DOHH2 (cell line): Measurements from ENCODE around the gene CASTOR2.

Source experiments
- H3F3A ChIP-seq: fragments of 200-600 bp; sonication (generic), shearing (Covaris generic); 2 replicates; pipeline ENCODE4 v1.6.0; 2016; ENCODE audit warnings: antibody characterized with exemption, mild to moderate bottlenecking; ENCODE audit not compliant: control insufficient read depth, insufficient read depth
- H3K27ac ChIP-seq: fragments of 200-600 bp; sonication (generic); 2 replicates; pipeline ENCODE4 v1.5.1; 2014; ENCODE audit warnings: low read depth, mild to moderate bottlenecking, low read length, moderate library complexity
- H3K27me3 ChIP-seq: fragments of 200-600 bp; sonication (generic); 2 replicates; pipeline ENCODE4 v1.6.1; 2014; ENCODE audit warnings: mild to moderate bottlenecking, low read length, mixed read lengths; ENCODE audit not compliant: control insufficient read depth
- H3K36me3 ChIP-seq: fragments of 200-600 bp; sonication (generic); 2 replicates; pipeline ENCODE4 v1.6.1; 2014; ENCODE audit warnings: mild to moderate bottlenecking, low read length, moderate library complexity, mixed read lengths; ENCODE audit not compliant: control insufficient read depth
- H3K4me1 ChIP-seq: fragments of 200-600 bp; sonication (generic); 2 replicates; pipeline ENCODE4 v1.6.1; 2014; ENCODE audit warnings: mild to moderate bottlenecking, low read length, mixed read lengths; ENCODE audit not compliant: control insufficient read depth
- H3K4me2 ChIP-seq: fragments of 200-600 bp; sonication (generic); 2 replicates; pipeline ENCODE4 v1.6.0; 2014; ENCODE audit warnings: mild to moderate bottlenecking, low read length, moderate library complexity
- H3K4me3 ChIP-seq: fragments of 200-600 bp; sonication (generic); 2 replicates; pipeline ENCODE4 v1.5.1; 2014; ENCODE audit warnings: mild to moderate bottlenecking, low read length, mixed read lengths
- H3K79me2 ChIP-seq: fragments of 200-600 bp; sonication (generic); 2 replicates; pipeline ENCODE4 v1.6.1; 2014; ENCODE audit warnings: mild to moderate bottlenecking, low read length, mixed read lengths; ENCODE audit not compliant: control insufficient read depth
- H3K9me2 ChIP-seq: fragments of 200-600 bp; sonication (generic); replicated peaks from 2 replicates; pipeline ENCODE4 v1.6.1; 2014; ENCODE audit warnings: mild to moderate bottlenecking, low read length, mixed read lengths; ENCODE audit not compliant: control insufficient read depth
- H3K9me3 ChIP-seq: fragments of 200-600 bp; sonication (generic); 2 replicates; pipeline ENCODE4 v1.6.1; 2014; ENCODE audit warnings: antibody characterized with exemption, low read length, mixed read lengths; ENCODE audit not compliant: control insufficient read depth, insufficient read depth
- H4K20me1 ChIP-seq: fragments of 200-600 bp; sonication (generic); 2 replicates; pipeline ENCODE4 v1.6.0; 2014; ENCODE audit warnings: low read depth, mild to moderate bottlenecking, antibody characterized with exemption, low read length, moderate library complexity; ENCODE audit not compliant: control insufficient read depth, insufficient read depth
- CTCF ChIP-seq: fragments of 200-600 bp; sonication (generic); IDR thresholded peaks from one replicate; pipeline ENCODE4 v1.5.1; 2014; ENCODE audit warnings: antibody characterized with exemption, mild to moderate bottlenecking, low read depth, low read length; ENCODE audit not compliant: poor library complexity, severe bottlenecking
- EZH2phosphoT487 ChIP-seq: fragments of 200-600 bp; sonication (generic); IDR thresholded peaks from 2 replicates; pipeline ENCODE4 v1.6.1; 2017; ENCODE audit warnings: borderline replicate concordance, mild to moderate bottlenecking, antibody characterized with exemption, low read length, moderate library complexity, mixed read lengths

CASTOR2 gene

GRCh38 chr7:75019800-75020199 is 55.3 kb downstream of the CASTOR2 start:
- H3K27me3 ChIP-seq, result no peaks in the 10 kb centered on the region
- no peak overlapping the region for H3K4me2 ChIP-seq
- H3K4me1 ChIP-seq, result no peaks in the 10 kb centered on the region
- H3F3A ChIP-seq, result no peaks in the 10 kb centered on the region
- no peaks in the 10 kb centered on the region for H3K36me3 ChIP-seq
- no peak overlapping the region for H3K4me3 ChIP-seq
- H3K79me2 ChIP-seq, result no peaks in the 10 kb centered on the region
- TF ChIP-seq CTCF, result no peak
- TF ChIP-seq EZH2phosphoT487, result no peak
- H3K9me3 ChIP-seq, result no peaks in the 10 kb centered on the region
- H4K20me1 ChIP-seq, result peaks cover 3% of the 10 kb centered on the region; the same call in 1 of the 2 replicates
- no peaks in the 10 kb centered on the region for H3K9me2 ChIP-seq
- H3K27ac ChIP-seq, result no peak overlapping the region

DNA sequence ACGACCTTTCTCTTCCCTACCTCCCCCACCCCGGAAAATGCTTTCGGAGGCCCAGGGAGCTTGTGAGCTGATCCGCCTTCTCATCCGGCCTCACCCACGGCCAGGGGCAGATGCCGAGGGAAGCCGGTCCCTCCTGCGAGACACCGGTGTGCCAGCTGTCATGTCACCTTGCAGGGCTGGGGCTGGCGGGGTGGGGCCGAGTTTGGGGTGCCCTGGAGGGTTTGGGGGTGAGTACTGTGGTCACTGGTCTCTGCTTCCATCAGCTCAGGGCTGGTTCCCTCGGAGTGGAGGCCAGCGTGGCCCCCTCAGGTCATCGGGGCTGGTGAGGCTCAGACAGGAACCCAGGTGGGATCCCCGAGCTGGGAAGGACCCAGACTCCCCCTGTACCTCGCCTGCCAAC is 60.4 kb downstream of the CASTOR2 start:
- H3K79me2 ChIP-seq, result no peaks in the 10 kb centered on the region
- H3K36me3 ChIP-seq, result no peaks in the 10 kb centered on the region
- TF ChIP-seq CTCF (no peak), EZH2phosphoT487 (no peak)
- H3K4me2 ChIP-seq, result no peak overlapping the region
- peaks cover 3% of the 10 kb centered on the region; the same call in 1 of the 2 replicates for H4K20me1 ChIP-seq
- no peaks in the 10 kb centered on the region for H3K27me3 ChIP-seq
- H3K27ac ChIP-seq, result no peak overlapping the region
- H3K4me1 ChIP-seq, result no peaks in the 10 kb centered on the region
- no peak overlapping the region for H3K4me3 ChIP-seq
- H3K9me2 ChIP-seq, result no peaks in the 10 kb centered on the region
- no peaks in the 10 kb centered on the region for H3F3A ChIP-seq
- H3K9me3 ChIP-seq, result no peaks in the 10 kb centered on the region

GRCh38 chr7:75028299-75028698 is 63.8 kb downstream of the CASTOR2 start:
- H3K4me2 ChIP-seq, result no peak overlapping the region
- H3K79me2 ChIP-seq, result no peaks in the 10 kb centered on the region
- H3K9me2 ChIP-seq, result no peaks in the 10 kb centered on the region
- TF ChIP-seq CTCF, result no peak
- no peak for TF ChIP-seq EZH2phosphoT487
- no peak overlapping the region for H3K27ac ChIP-seq
- H3K4me1 ChIP-seq, result no peaks in the 10 kb centered on the region
- no peaks in the 10 kb centered on the region for H3K36me3 ChIP-seq
- no peaks in the 10 kb centered on the region for H3K27me3 ChIP-seq
- H4K20me1 ChIP-seq, result no peaks in the 10 kb centered on the region
- no peaks in the 10 kb centered on the region for H3K9me3 ChIP-seq
- no peak overlapping the region for H3K4me3 ChIP-seq
- H3F3A ChIP-seq, result no peaks in the 10 kb centered on the region

GRCh38 chr7:75033064-75033463 is 68.6 kb downstream of the CASTOR2 start:
- no peaks in the 10 kb centered on the region for H4K20me1 ChIP-seq
- H3K36me3 ChIP-seq, result no peaks in the 10 kb centered on the region
- TF ChIP-seq EZH2phosphoT487 (no peak), CTCF (no peak)

More at GRCh38 chr7:75033064-75033463, 68.6 kb downstream of the CASTOR2 start:
- no peak overlapping the region for H3K27ac ChIP-seq
- no peaks in the 10 kb centered on the region for H3K9me3 ChIP-seq
- no peaks in the 10 kb centered on the region for H3K9me2 ChIP-seq
- H3K4me3 ChIP-seq, result no peak overlapping the region
- no peaks in the 10 kb centered on the region for H3F3A ChIP-seq
- H3K4me1 ChIP-seq, result no peaks in the 10 kb centered on the region
- H3K27me3 ChIP-seq, result no peaks in the 10 kb centered on the region
- H3K79me2 ChIP-seq, result no peaks in the 10 kb centered on the region
- H3K4me2 ChIP-seq, result no peak overlapping the region
